DMS53 treated with DMSO at 0.1 percent for 48 hours (cell line): ENCODE data around the gene HOXC10.
A peak's percentile ranks its signal among the peaks of the same experiment; 100 is the strongest.

ENCODE experiments used
- DNase-seq: peaks from one replicate; lab custom pipeline; 2025; ENCODE audit not compliant: unreplicated experiment; lab: John Stamatoyannopoulos, UW

HOXC10 gene

DNA sequence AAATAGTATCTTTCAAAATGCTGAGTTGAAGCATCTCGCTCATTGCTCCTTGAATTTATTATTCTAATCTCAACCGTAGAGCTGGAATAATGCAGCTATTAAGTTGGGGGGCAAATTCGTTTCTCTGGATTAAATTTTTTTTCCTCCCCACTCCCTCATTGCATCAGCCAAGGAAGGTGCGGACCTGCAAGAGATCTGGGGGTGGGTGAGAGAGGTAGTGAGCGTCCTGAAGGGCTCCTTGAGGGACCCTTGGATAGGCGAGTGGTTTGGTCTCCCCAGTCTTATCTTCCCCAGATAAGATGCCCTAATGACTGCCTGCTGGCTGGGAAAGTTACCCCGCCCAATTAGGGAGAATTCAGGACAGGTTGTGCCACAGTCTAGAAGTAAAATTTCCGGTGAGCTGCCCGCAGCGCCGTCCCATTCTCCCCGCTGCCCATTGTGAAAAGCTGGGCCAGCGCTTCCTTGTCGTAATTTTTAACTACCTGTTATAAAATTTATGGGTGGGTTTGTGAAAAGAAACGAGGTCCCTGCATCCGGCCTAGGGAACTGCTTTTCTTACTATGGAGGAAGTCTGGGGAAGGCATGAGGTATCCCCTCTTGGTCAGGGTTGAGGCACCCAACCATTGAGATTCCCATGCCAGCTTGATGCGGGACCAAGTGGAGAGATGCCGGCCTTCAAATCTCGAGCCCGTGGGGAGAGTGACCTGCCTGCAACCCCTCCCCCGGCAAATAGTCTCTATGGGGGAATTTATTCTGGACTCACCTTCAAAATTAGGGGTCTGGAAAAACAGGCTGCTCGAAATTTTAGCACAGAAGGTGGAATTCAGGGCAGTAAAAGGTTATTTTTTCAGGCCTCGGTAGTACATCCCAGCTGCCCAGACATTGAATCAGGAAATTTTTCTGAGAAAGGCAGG, 30.3 kb downstream of the HOXC10 start:
- no peak for DNase-seq

DNA sequence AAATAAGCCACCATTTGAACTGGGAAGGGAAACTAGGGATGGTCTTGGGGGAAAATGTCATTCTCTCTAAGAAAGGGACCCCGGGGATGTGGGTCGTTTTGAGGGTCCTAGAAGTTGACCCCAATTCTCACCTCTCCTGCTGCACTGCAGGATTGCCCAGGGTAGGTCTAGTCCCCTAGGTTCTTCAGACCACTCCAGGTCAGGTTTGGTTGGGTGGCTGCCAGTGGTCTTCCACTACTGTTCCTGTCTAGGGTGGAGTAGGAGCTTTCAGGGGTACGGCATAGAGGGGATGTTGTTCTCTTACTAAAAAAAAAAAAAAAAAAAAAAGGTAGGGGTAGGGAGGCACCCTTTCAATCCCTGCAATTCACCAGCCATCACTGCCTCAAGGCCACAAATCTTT, 31.1 kb downstream of the HOXC10 start:
- DNase-seq, result no peak

GRCh38 chr12:54016478-54016964, 31.6 kb downstream of the HOXC10 start:
- DNase-seq, result no peak

GRCh38 chr12:54017027-54017788, 32.3 kb downstream of the HOXC10 start:
- peak; percentile 67 for DNase-seq

- peak; percentile 67 for DNase-seq
These were observed 33.0 kb downstream of the HOXC10 start for GRCh38 chr12:54017878-54018467.

- DNase-seq, result no peak
These were observed 33.6 kb downstream of the HOXC10 start for GRCh38 chr12:54018468-54018984.

DNA sequence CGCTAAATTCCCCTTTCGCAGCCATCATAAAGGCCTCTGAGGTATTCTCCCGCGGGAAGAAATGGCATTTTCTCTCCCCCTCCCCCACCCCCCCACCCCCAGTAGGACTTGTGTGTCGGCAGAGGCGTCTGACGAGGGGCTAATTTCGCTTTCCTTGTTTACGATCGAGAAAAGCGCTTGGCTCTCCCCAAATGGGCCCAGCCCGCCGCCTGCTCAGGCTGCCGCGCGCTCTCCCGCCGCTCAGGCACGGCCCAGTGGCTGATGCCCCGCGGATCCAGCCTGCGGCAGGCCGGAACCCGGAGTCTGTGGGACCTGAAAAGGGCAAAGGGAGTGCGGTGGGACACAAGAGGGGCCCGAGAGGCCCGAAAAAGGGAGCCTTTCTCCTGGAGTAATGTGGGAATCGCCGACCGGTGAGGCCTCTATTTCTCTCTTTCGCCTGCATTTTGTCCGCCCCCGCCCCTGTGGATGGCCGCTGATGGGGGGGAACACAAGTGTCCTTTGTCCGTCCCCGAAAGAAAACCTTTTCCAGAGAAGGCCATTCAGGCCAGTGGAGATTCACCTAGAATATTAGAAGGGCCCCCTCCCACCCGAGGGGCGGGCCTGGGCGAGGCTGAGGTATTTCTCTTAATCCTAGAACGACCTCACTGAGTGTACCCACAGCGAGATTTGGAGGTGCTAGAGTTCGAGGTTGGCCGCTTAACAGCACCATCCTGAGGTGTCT, 34.3 kb downstream of the HOXC10 start:
- no peak for DNase-seq

- no peak for DNase-seq
These were observed 35.1 kb downstream of the HOXC10 start for GRCh38 chr12:54019924-54020590.

DNA sequence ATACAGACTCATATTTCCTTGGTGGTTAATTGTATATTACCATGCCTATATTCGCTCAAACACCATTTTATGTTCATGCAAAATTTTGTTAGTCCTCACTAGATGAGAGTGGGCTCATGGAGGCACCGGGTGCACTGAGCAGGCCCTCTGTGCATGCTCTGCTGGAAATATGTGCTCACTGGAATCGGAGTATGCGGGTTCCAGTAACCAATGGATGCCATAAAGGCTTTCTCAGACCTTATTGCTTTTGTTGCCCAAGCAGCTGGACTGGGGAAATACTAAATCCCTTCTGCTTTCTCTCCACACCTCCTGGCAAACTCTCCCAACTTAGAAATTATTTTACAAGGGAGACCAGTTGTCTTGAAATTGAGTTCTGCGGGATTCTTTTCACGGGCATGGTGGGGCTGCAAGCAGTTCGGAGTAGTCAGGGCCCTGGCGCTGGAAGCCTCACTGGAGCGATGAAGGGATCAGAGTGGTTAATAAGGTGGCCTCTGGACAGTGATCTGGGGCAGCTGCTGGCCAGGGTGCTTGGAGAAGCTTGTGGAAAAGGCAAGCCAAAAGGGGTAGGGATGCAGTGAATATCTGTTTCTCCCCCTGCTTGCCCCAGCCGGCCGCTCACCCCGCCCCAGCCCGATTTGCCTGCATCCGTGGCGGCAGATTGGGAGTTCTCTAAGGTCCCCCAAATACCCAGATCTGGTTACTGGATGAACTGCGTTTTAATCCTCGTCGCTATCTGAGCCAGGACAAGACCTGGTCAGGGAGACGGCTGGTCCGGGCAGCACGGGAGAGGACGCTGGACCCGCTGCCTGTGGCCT, 35.9 kb downstream of the HOXC10 start:
- no peak for DNase-seq

GRCh38 chr12:54021432-54022013, 36.6 kb downstream of the HOXC10 start:
- DNase-seq, result no peak

GRCh38 chr12:54022960-54023884, 38.3 kb downstream of the HOXC10 start:
- no peak for DNase-seq

DNA sequence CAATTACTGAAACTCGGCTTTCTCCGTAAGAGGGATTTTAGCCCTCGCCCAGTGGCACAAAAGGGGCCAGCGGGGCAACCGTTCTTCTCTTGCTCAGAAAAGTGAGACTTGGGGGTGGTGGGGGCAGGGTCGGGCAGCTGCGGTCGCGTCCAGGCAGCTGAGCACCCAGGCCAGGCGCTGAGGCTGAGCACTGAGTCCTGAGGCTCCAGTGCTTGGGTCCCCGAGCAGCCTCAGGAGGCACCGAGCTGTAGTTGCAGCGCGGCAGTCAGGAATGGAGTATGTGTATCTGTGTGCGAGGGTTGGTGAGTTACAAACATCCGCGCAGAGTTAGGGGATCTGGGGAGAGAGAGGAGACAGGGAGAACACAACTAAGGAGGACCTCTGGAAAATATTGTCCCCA, 39.2 kb downstream of the HOXC10 start:
- no peak for DNase-seq

DNA sequence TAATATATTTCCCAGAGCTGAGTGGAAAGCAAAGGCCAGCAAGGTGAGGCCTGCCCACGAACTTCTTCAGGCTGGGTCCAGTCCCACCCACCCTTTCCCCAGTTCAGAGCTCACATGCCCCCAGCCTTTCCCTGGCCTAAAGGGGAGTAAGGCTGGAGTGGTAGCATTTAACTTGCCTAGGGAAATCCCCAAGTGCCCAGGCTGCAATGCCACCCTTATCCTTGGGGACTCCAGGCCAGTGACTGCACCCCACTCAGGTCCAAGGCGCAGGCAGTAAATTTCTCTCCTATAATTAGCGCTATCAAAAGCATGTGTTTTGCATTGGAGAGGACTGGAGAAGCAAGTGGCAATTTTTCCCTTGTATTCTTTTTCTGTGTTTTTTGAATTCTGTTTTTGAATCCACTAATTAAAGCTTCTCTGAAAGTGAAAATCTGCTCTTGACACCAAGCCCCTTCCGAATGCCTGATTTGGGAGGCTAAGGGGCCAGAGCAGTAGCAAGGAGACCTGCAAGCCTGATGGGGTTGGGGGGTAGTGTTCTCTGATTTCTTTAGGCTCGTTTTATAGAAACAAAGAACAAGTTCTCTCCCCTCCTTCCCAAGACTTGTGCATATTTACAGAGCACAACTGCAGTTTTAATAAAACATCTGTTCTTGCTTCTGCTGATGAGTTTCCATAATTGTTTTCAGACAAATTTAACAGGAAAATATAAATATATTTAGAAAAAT, 39.8 kb downstream of the HOXC10 start:
- DNase-seq, result no peak

GRCh38 chr12:54025499-54026405, 40.8 kb downstream of the HOXC10 start:
- no peak for DNase-seq

GRCh38 chr12:54026640-54027441, 41.9 kb downstream of the HOXC10 start:
- DNase-seq, result no peak

DNA sequence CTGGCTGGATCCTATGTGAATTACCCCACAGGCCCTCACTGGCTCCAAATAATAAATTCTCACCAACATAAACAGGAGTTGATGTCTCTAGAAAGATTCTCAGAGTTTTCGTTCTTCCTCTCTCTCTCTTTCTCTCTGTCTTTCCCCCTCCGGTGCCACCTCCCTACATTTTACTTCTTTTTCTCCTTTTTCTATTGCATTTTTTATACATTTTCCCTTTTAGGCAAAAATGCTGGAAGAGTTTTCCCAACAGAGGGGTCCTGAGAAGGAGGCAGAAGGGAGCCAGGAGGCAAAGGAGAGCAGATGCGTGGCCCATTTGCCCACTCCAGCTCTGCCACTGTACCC, 42.5 kb downstream of the HOXC10 start:
- no peak for DNase-seq
